ENCODE measurements around the gene PRDM12.
"Not testable (repeated sequence)": the region's sequence is repeated elsewhere in the genome, so short reads cannot be mapped to it uniquely, and the experiment has no call there.

The PRDM12 gene

GRCh38 chr9:130677252-130677651 lies 12.9 kb downstream of the PRDM12 start:
- TF ChIP-seq ZFX (IDR thresholded peaks at IDR 0.05) (no peak), CTCF (conservative IDR thresholded peaks at IDR 0.05) (no peak)
- no peak overlapping the region for H3K27ac ChIP-seq

- H3K27ac ChIP-seq, result peak overlapping the region; percentile 84
- TF ChIP-seq ZFX (IDR thresholded peaks at IDR 0.05), result no peak
- TF ChIP-seq CTCF (conservative IDR thresholded peaks at IDR 0.05), result no peak
Measured at GRCh38 chr9:130680836-130681768, 16.7 kb downstream of the PRDM12 start.

- H3K27ac ChIP-seq, result peak overlapping the region; percentile 84
- no peak for TF ChIP-seq CTCF (conservative IDR thresholded peaks at IDR 0.05)
- TF ChIP-seq ZFX (IDR thresholded peaks at IDR 0.05), result 0 out of 2 replicates have a peak, but pooled peaks have one; percentile 26
Measured at GRCh38 chr9:130681769-130682420, 17.5 kb downstream of the PRDM12 start.

GRCh38 chr9:130682421-130683121 lies 18.2 kb downstream of the PRDM12 start:
- H3K27ac ChIP-seq, result peak overlapping the region; percentile 84
- TF ChIP-seq ZFX (IDR thresholded peaks at IDR 0.05), result no peak
- peak; percentile 91 for TF ChIP-seq CTCF (conservative IDR thresholded peaks at IDR 0.05)

GRCh38 chr9:130685104-130685503 lies 20.7 kb downstream of the PRDM12 start:
- TF ChIP-seq CTCF (conservative IDR thresholded peaks at IDR 0.05), result no peak
- TF ChIP-seq ZFX (IDR thresholded peaks at IDR 0.05), result no peak
- H3K27ac ChIP-seq, result no peak overlapping the region

GRCh38 chr9:130685945-130686344 lies 21.6 kb downstream of the PRDM12 start:
- not testable (repeated sequence) for H3K27ac ChIP-seq

- no peak overlapping the region for H3K27ac ChIP-seq
- no peak for TF ChIP-seq CTCF (conservative IDR thresholded peaks at IDR 0.05)
- no peak for TF ChIP-seq ZFX (IDR thresholded peaks at IDR 0.05)
Measured at GRCh38 chr9:130687615-130688014, 23.2 kb downstream of the PRDM12 start.
